ENCODE data around the gene EOMES. TPM values are rescaled to one million over a fixed set of nuclear protein-coding genes. Genes with fewer than 3 reads are reported as not detected.

The EOMES gene
- total RNA-seq, result not detected in 2 replicates

GRCh38 chr3:27721717-27722564, at the start of gene EOMES:
Gene EOMES (minus strand): TSS chr3:27722323. CDS start chr3:27722294, 29 bp downstream.

Other genes with a start within 250 kb of the EOMES start
- 180 and 203 TPM in 2 replicates for gene SLC4A7, start 237.9 kb downstream of the EOMES start, total RNA-seq